Right atrium auricular region (tissue), 2 donors: ENCODE results near the gene CHN1. TPM values are rescaled to one million over a fixed set of nuclear protein-coding genes. Genes with fewer than 3 reads are reported as not detected.

Experiments used
- DNase-seq: peaks from one replicate; pipeline ENCODE4 v3.0.0-alpha.2; 2019; ENCODE audit warnings: low spot score
- H3K27ac ChIP-seq, 2 donors: fragments of 200-600 bp; sonication (generic); 1 replicate in 1 of 2; 2 replicates in 1 of 2; pipeline ENCODE4 v1.5.1; 2016 to 2019
- H3K27me3 ChIP-seq, 2 donors: fragments of 200-600 bp; sonication (generic); one replicate each; pipeline versions ENCODE4 v1.5.1 to v1.6.0; 2017 to 2019
- H3K36me3 ChIP-seq: fragments of 200-600 bp; sonication (generic); one replicate; pipeline ENCODE4 v1.5.1; 2016
- H3K4me1 ChIP-seq, 2 donors: fragments of 200-600 bp; sonication (generic); one replicate each; pipeline versions ENCODE4 v1.5.1 to v1.6.0; 2017 to 2019
- H3K4me3 ChIP-seq, 2 donors: fragments of 200-600 bp; sonication (generic); 1 replicate in 1 of 2; 2 replicates in 1 of 2; pipeline ENCODE4 v1.5.1; 2017 to 2019; ENCODE audit warnings: mild to moderate bottlenecking in 1 of 2, moderate library complexity in 1 of 2
- H3K9me3 ChIP-seq, 2 donors: fragments of 200-600 bp; sonication (generic); one replicate each; pipeline ENCODE4 v1.5.1; 2019
- CTCF ChIP-seq, 2 donors: fragments of 200-600 bp; sonication (generic); IDR thresholded peaks; one replicate each; pipeline ENCODE4 v1.5.1; 2019; ENCODE audit warnings: antibody characterized with exemption in 2 of 2
- total RNA-seq, 2 donors: library from RNA; depleted of rRNA; stranded (reverse); fragments of >200 nt; gene quantifications; one replicate each; pipeline ENCODE4 v1.1.0, GENCODE V29; 2016

CHN1 gene
- total RNA-seq, 2 donors from 2014 or later = 4.1 to 9.3 TPM

GRCh38 chr2:175039031-175039430 is 33.9 kb upstream of the CHN1 start:
- TF ChIP-seq CTCF (IDR thresholded peaks at IDR 0.05) = no peak
- DNase-seq = no peak
- Histone ChIP-seq H3K27ac (no peak overlapping the region), H3K9me3 (no peaks in the 10 kb centered on the region), H3K36me3 (no peaks in the 10 kb centered on the region), H3K4me1 (peaks cover 0 to 9% of the 10 kb centered on the region in 2 donors), H3K27me3 (no peaks in the 10 kb centered on the region), H3K4me3 (no peak overlapping the region)

- no peak for DNase-seq
- H3K27ac ChIP-seq = no peak overlapping the region
- H3K4me1 ChIP-seq = peaks cover 0 to 9% of the 10 kb centered on the region in 2 donors
- H3K36me3 ChIP-seq = no peaks in the 10 kb centered on the region
- H3K4me3 ChIP-seq = no peak overlapping the region
- TF ChIP-seq CTCF (IDR thresholded peaks at IDR 0.05) = no peak
- no peaks in the 10 kb centered on the region for H3K9me3 ChIP-seq
- no peaks in the 10 kb centered on the region for H3K27me3 ChIP-seq
These were observed 32.8 kb upstream of the CHN1 start for GRCh38 chr2:175037941-175038340.

- DNase-seq = no peak
- peaks cover 0 to 9% of the 10 kb centered on the region in 2 donors for H3K4me1 ChIP-seq
- no peaks in the 10 kb centered on the region for H3K36me3 ChIP-seq
- no peak overlapping the region for H3K4me3 ChIP-seq
- no peak overlapping the region for H3K27ac ChIP-seq
- no peaks in the 10 kb centered on the region for H3K9me3 ChIP-seq
- no peaks in the 10 kb centered on the region for H3K27me3 ChIP-seq
- peak in 1 of 2 donors; percentile 65 for TF ChIP-seq CTCF (IDR thresholded peaks at IDR 0.05)
These were observed 31.4 kb upstream of the CHN1 start for GRCh38 chr2:175036582-175037018.

GRCh38 chr2:175035806-175036205 is 30.6 kb upstream of the CHN1 start:
- H3K9me3 ChIP-seq = no peaks in the 10 kb centered on the region
- no peak overlapping the region for H3K27ac ChIP-seq
- H3K36me3 ChIP-seq = no peaks in the 10 kb centered on the region
- peaks cover 0 to 9% of the 10 kb centered on the region in 2 donors for H3K4me1 ChIP-seq
- TF ChIP-seq CTCF (IDR thresholded peaks at IDR 0.05) = no peak
- DNase-seq = no peak
- no peak overlapping the region for H3K4me3 ChIP-seq
- no peaks in the 10 kb centered on the region for H3K27me3 ChIP-seq

GRCh38 chr2:175034716-175035115 is 29.5 kb upstream of the CHN1 start:
- H3K9me3 ChIP-seq = no peaks in the 10 kb centered on the region
- H3K27ac ChIP-seq = no peak overlapping the region
- H3K27me3 ChIP-seq = no peaks in the 10 kb centered on the region
- no peaks in the 10 kb centered on the region for H3K36me3 ChIP-seq
- no peak overlapping the region for H3K4me3 ChIP-seq
- TF ChIP-seq CTCF (IDR thresholded peaks at IDR 0.05) = no peak
- peaks cover 0 to 9% of the 10 kb centered on the region in 2 donors for H3K4me1 ChIP-seq
- no peak for DNase-seq
